Measurements from ENCODE around the gene RNF17.
A peak's percentile ranks its signal among the peaks of the same experiment; 100 is the strongest.

Gene RNF17

DNA sequence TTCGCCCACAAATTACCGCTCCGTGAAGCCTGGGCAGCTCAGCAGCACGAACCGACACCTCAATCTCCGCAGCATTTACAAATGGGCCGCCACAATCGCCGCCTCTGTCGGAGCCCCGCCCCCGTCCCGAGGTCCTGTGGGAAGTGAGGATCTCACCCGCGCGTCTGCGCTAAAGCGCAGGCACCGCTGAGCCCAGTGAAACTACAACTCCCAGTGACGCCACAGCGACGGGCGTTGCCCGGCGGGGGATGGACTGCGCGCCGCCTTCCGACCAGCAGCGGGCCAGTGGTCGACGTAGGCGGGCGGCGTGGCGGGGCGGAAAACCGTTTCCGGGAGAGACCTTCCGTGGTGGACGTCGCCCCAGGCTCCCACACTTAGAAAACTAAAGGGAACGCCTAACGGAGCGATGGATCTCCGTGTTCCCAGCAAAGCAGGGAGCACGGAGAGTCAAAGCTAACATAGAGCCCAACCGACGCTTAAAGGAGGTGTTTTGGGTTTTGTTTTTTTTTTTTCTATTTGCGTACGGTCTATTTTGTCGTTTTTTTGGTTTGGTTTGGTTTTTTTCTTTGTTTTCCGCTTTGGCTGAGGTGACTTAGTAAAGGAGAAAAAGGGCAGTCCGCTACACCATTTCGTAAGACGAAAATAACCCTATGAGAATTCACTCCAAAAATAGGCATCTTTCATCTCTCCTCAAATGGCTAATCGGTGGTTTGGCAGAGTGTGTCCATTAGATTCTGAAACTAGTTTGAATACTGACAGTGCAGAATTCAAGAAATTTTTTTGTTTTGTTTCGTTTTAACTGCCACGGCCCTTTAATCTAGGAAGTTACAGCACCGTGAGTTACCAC is 159.0 kb downstream of the RNF17 start (continued):
- TF ChIP-seq, protein P1, sequence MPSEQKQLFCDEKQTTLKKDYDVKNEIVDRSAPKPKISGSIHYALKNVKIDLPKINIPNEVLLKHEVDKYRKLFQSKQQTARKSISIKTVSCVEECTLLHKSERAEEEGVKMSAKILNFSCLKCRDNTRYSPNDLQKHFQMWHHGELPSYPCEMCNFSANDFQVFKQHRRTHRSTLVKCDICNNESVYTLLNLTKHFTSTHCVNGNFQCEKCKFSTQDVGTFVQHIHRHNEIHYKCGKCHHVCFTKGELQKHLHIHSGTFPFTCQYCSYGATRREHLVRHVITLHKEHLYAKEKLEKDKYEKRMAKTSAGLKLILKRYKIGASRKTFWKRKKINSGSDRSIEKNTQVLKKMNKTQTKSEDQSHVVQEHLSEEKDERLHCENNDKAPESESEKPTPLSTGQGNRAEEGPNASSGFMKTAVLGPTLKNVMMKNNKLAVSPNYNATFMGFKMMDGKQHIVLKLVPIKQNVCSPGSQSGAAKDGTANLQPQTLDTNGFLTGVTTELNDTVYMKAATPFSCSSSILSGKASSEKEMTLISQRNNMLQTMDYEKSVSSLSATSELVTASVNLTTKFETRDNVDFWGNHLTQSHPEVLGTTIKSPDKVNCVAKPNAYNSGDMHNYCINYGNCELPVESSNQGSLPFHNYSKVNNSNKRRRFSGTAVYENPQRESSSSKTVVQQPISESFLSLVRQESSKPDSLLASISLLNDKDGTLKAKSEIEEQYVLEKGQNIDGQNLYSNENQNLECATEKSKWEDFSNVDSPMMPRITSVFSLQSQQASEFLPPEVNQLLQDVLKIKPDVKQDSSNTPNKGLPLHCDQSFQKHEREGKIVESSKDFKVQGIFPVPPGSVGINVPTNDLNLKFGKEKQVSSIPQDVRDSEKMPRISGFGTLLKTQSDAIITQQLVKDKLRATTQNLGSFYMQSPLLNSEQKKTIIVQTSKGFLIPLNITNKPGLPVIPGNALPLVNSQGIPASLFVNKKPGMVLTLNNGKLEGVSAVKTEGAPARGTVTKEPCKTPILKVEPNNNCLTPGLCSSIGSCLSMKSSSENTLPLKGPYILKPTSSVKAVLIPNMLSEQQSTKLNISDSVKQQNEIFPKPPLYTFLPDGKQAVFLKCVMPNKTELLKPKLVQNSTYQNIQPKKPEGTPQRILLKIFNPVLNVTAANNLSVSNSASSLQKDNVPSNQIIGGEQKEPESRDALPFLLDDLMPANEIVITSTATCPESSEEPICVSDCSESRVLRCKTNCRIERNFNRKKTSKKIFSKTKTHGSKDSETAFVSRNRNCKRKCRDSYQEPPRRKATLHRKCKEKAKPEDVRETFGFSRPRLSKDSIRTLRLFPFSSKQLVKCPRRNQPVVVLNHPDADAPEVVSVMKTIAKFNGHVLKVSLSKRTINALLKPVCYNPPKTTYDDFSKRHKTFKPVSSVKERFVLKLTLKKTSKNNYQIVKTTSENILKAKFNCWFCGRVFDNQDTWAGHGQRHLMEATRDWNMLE (tag by site-specific recombination; conservative IDR thresholded peaks at IDR 0.05; ENCODE audit: low read depth), result peak; percentile 42; the same call in 1 of the 2 replicates
- TF ChIP-seq ZNF2 (tag by site-specific recombination; IDR thresholded peaks at IDR 0.05) (peak; percentile 37; the same call in 1 of the 2 replicates), ZNF140 (tag by site-specific recombination; IDR thresholded peaks at IDR 0.05) (no peak), ZNF404 (tag by site-specific recombination; IDR thresholded peaks at IDR 0.05) (no peak), ZNF510 (tag by site-specific recombination; IDR thresholded peaks at IDR 0.05; ENCODE audit: insufficient replicate concordance) (no peak), ZSCAN16 (tag by site-specific recombination; IDR thresholded peaks at IDR 0.05) (peak; percentile 28; the same call in 1 of the 2 replicates), ZNF24 (tag by site-specific recombination; IDR thresholded peaks at IDR 0.05) (0 out of 2 replicates have a peak, but pooled peaks have one; percentile 27), ZFHX2 (tag by site-specific recombination; conservative IDR thresholded peaks at IDR 0.05) (peak; percentile 87), ZBTB8A (tag by site-specific recombination; IDR thresholded peaks at IDR 0.05) (peak; percentile 92), OSR2 (tag by site-specific recombination; IDR thresholded peaks at IDR 0.05) (no peak), EGR2 (tag by site-specific recombination; IDR thresholded peaks at IDR 0.05; ENCODE audit: low read depth) (peak; percentile 83), SALL2 (tag by site-specific recombination; IDR thresholded peaks at IDR 0.05; ENCODE audit: borderline replicate concordance) (no peak), ZNF114 (tag by site-specific recombination; IDR thresholded peaks at IDR 0.05) (no peak), ZNF214 (tag by site-specific recombination; IDR thresholded peaks at IDR 0.05; ENCODE audit: borderline replicate concordance) (no peak), ZNF366 (tag by site-specific recombination; conservative IDR thresholded peaks at IDR 0.05) (0 out of 2 replicates have a peak, but pooled peaks have one; percentile 17), ZNF558 (tag by site-specific recombination; IDR thresholded peaks at IDR 0.05) (0 out of 2 replicates have a peak, but pooled peaks have one; percentile 62), KLF9 (tag by site-specific recombination; IDR thresholded peaks at IDR 0.05; ENCODE audit: low read depth) (peak; percentile 77), ZNF830 (tag by site-specific recombination; IDR thresholded peaks at IDR 0.05; ENCODE audit: low read depth) (no peak), ZNF335 (tag by site-specific recombination; conservative IDR thresholded peaks at IDR 0.05) (peak; percentile 88), ZNF707 (tag by site-specific recombination; IDR thresholded peaks at IDR 0.05) (no peak), KLF10 (tag by site-specific recombination; IDR thresholded peaks at IDR 0.05) (peak; percentile 90), KLF7 (tag by site-specific recombination; IDR thresholded peaks at IDR 0.05; ENCODE audit: borderline replicate concordance) (peak; percentile 98)
- TF ChIP-seq, protein P2, sequence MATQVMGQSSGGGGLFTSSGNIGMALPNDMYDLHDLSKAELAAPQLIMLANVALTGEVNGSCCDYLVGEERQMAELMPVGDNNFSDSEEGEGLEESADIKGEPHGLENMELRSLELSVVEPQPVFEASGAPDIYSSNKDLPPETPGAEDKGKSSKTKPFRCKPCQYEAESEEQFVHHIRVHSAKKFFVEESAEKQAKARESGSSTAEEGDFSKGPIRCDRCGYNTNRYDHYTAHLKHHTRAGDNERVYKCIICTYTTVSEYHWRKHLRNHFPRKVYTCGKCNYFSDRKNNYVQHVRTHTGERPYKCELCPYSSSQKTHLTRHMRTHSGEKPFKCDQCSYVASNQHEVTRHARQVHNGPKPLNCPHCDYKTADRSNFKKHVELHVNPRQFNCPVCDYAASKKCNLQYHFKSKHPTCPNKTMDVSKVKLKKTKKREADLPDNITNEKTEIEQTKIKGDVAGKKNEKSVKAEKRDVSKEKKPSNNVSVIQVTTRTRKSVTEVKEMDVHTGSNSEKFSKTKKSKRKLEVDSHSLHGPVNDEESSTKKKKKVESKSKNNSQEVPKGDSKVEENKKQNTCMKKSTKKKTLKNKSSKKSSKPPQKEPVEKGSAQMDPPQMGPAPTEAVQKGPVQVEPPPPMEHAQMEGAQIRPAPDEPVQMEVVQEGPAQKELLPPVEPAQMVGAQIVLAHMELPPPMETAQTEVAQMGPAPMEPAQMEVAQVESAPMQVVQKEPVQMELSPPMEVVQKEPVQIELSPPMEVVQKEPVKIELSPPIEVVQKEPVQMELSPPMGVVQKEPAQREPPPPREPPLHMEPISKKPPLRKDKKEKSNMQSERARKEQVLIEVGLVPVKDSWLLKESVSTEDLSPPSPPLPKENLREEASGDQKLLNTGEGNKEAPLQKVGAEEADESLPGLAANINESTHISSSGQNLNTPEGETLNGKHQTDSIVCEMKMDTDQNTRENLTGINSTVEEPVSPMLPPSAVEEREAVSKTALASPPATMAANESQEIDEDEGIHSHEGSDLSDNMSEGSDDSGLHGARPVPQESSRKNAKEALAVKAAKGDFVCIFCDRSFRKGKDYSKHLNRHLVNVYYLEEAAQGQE (tag by site-specific recombination; IDR thresholded peaks at IDR 0.05), result peak; percentile 41; the same call in 1 of the 2 replicates
- TF ChIP-seq, protein P3, sequence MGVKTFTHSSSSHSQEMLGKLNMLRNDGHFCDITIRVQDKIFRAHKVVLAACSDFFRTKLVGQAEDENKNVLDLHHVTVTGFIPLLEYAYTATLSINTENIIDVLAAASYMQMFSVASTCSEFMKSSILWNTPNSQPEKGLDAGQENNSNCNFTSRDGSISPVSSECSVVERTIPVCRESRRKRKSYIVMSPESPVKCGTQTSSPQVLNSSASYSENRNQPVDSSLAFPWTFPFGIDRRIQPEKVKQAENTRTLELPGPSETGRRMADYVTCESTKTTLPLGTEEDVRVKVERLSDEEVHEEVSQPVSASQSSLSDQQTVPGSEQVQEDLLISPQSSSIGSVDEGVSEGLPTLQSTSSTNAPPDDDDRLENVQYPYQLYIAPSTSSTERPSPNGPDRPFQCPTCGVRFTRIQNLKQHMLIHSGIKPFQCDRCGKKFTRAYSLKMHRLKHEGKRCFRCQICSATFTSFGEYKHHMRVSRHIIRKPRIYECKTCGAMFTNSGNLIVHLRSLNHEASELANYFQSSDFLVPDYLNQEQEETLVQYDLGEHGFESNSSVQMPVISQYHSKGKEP (tag by site-specific recombination; IDR thresholded peaks at IDR 0.05), result no peak
- TF ChIP-seq, protein P4, sequence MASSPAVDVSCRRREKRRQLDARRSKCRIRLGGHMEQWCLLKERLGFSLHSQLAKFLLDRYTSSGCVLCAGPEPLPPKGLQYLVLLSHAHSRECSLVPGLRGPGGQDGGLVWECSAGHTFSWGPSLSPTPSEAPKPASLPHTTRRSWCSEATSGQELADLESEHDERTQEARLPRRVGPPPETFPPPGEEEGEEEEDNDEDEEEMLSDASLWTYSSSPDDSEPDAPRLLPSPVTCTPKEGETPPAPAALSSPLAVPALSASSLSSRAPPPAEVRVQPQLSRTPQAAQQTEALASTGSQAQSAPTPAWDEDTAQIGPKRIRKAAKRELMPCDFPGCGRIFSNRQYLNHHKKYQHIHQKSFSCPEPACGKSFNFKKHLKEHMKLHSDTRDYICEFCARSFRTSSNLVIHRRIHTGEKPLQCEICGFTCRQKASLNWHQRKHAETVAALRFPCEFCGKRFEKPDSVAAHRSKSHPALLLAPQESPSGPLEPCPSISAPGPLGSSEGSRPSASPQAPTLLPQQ (tag by site-specific recombination; IDR thresholded peaks at IDR 0.05), result peak; percentile 53; the same call in 1 of the 2 replicates
- TF ChIP-seq, protein P5, sequence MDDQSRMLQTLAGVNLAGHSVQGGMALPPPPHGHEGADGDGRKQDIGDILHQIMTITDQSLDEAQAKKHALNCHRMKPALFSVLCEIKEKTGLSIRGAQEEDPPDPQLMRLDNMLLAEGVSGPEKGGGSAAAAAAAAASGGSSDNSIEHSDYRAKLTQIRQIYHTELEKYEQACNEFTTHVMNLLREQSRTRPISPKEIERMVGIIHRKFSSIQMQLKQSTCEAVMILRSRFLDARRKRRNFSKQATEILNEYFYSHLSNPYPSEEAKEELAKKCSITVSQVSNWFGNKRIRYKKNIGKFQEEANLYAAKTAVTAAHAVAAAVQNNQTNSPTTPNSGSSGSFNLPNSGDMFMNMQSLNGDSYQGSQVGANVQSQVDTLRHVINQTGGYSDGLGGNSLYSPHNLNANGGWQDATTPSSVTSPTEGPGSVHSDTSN (CRISPR knock-in tag; IDR thresholded peaks at IDR 0.05), result 0 out of 2 replicates have a peak, but pooled peaks have one; percentile 52
